ENCODE results near the gene NCK1.
"Not testable (repeated sequence)": the region's sequence is repeated elsewhere in the genome, so short reads cannot be mapped to it uniquely, and the experiment has no call there.

Gene NCK1

GRCh38 chr3:136982033-136982432, 120.0 kb downstream of the NCK1 start:
- H3K27ac ChIP-seq: no peak overlapping the region
- H3K36me3 ChIP-seq (ENCODE audit: insufficient read depth, low read length): no peaks in the 10 kb centered on the region
- H3K4me3 ChIP-seq: no peak overlapping the region
- TF ChIP-seq EZH2 (IDR thresholded peaks at IDR 0.05) (no peak), FOXP2 (optimal IDR thresholded peaks at IDR 0.05; ENCODE audit: control extremely low read depth, extremely low read length, insufficient read depth) (no peak), POLR2AphosphoS5 (IDR thresholded peaks at IDR 0.05; ENCODE audit: borderline replicate concordance, low read depth, low read length) (no peak)
- no peak overlapping the region for H3K9ac ChIP-seq (ENCODE audit: insufficient read length)
- no peak for DNase-seq (ENCODE audit: low read depth, low spot score)
- H3K9me3 ChIP-seq (ENCODE audit: low read depth, low read length): no peaks in the 10 kb centered on the region

GRCh38 chr3:136982520-136983138, 120.6 kb downstream of the NCK1 start:
- H3K9me3 ChIP-seq (ENCODE audit: low read depth, low read length): no peaks in the 10 kb centered on the region
- TF ChIP-seq POLR2AphosphoS5 (IDR thresholded peaks at IDR 0.05; ENCODE audit: borderline replicate concordance, low read depth, low read length) (no peak), FOXP2 (optimal IDR thresholded peaks at IDR 0.05; ENCODE audit: control extremely low read depth, extremely low read length, insufficient read depth) (no peak), EZH2 (IDR thresholded peaks at IDR 0.05) (no peak)
- no peak overlapping the region for H3K9ac ChIP-seq (ENCODE audit: insufficient read length)
- no peaks in the 10 kb centered on the region for H3K36me3 ChIP-seq (ENCODE audit: insufficient read depth, low read length)
- no peak for DNase-seq (ENCODE audit: low read depth, low spot score)
- no peak overlapping the region for H3K4me3 ChIP-seq
- H3K27ac ChIP-seq: no peak overlapping the region

- DNase-seq (ENCODE audit: low read depth, low spot score): no peak
- Histone ChIP-seq H3K27ac (no peak overlapping the region), H3K4me3 (no peak overlapping the region)
These were observed 122.8 kb downstream of the NCK1 start for GRCh38 chr3:136984837-136985236.

GRCh38 chr3:136987398-136987980, 125.5 kb downstream of the NCK1 start:
- H3K9ac ChIP-seq (ENCODE audit: insufficient read length); H3K36me3 ChIP-seq (ENCODE audit: insufficient read depth, low read length); DNase-seq (ENCODE audit: low read depth, low spot score); H3K4me3 ChIP-seq; H3K27ac ChIP-seq; H3K9me3 ChIP-seq (ENCODE audit: low read depth, low read length): not testable (repeated sequence)

More at GRCh38 chr3:136984837-136985236, 122.8 kb downstream of the NCK1 start:
- no peaks in the 10 kb centered on the region for H3K36me3 ChIP-seq (ENCODE audit: insufficient read depth, low read length)
- TF ChIP-seq POLR2AphosphoS5 (IDR thresholded peaks at IDR 0.05; ENCODE audit: borderline replicate concordance, low read depth, low read length) (no peak), EZH2 (IDR thresholded peaks at IDR 0.05) (no peak), FOXP2 (optimal IDR thresholded peaks at IDR 0.05; ENCODE audit: control extremely low read depth, extremely low read length, insufficient read depth) (no peak)
- no peak overlapping the region for H3K9ac ChIP-seq (ENCODE audit: insufficient read length)
- no peaks in the 10 kb centered on the region for H3K9me3 ChIP-seq (ENCODE audit: low read depth, low read length)

GRCh38 chr3:136988651-136989050, 126.6 kb downstream of the NCK1 start:
- Histone ChIP-seq H3K36me3 (ENCODE audit: insufficient read depth, low read length) (no peaks in the 10 kb centered on the region), H3K27ac (no peak overlapping the region), H3K9ac (ENCODE audit: insufficient read length) (no peak overlapping the region), H3K4me3 (no peak overlapping the region), H3K9me3 (ENCODE audit: low read depth, low read length) (no peaks in the 10 kb centered on the region)
- no peak for DNase-seq (ENCODE audit: low read depth, low spot score)
- no peak for TF ChIP-seq EZH2 (IDR thresholded peaks at IDR 0.05)
- no peak for TF ChIP-seq POLR2AphosphoS5 (IDR thresholded peaks at IDR 0.05; ENCODE audit: borderline replicate concordance, low read depth, low read length)
- no peak for TF ChIP-seq FOXP2 (optimal IDR thresholded peaks at IDR 0.05; ENCODE audit: control extremely low read depth, extremely low read length, insufficient read depth)

- no peak for DNase-seq (ENCODE audit: low read depth, low spot score)
- Histone ChIP-seq H3K27ac (no peak overlapping the region), H3K9me3 (ENCODE audit: low read depth, low read length) (no peaks in the 10 kb centered on the region), H3K9ac (ENCODE audit: insufficient read length) (no peak overlapping the region), H3K36me3 (ENCODE audit: insufficient read depth, low read length) (no peaks in the 10 kb centered on the region), H3K4me3 (no peak overlapping the region)
- TF ChIP-seq EZH2 (IDR thresholded peaks at IDR 0.05) (no peak), FOXP2 (optimal IDR thresholded peaks at IDR 0.05; ENCODE audit: control extremely low read depth, extremely low read length, insufficient read depth) (no peak), POLR2AphosphoS5 (IDR thresholded peaks at IDR 0.05; ENCODE audit: borderline replicate concordance, low read depth, low read length) (no peak)
These were observed 127.9 kb downstream of the NCK1 start for GRCh38 chr3:136989781-136990524.

GRCh38 chr3:136990826-136991225, 128.8 kb downstream of the NCK1 start:
- no peak overlapping the region for H3K27ac ChIP-seq
- DNase-seq (ENCODE audit: low read depth, low spot score): no peak
- H3K9ac ChIP-seq (ENCODE audit: insufficient read length): no peak overlapping the region
- no peaks in the 10 kb centered on the region for H3K9me3 ChIP-seq (ENCODE audit: low read depth, low read length)
- no peaks in the 10 kb centered on the region for H3K36me3 ChIP-seq (ENCODE audit: insufficient read depth, low read length)
- TF ChIP-seq EZH2 (IDR thresholded peaks at IDR 0.05): no peak
- no peak for TF ChIP-seq POLR2AphosphoS5 (IDR thresholded peaks at IDR 0.05; ENCODE audit: borderline replicate concordance, low read depth, low read length)
- TF ChIP-seq FOXP2 (optimal IDR thresholded peaks at IDR 0.05; ENCODE audit: control extremely low read depth, extremely low read length, insufficient read depth): no peak
- H3K4me3 ChIP-seq: no peak overlapping the region

GRCh38 chr3:136992115-136992514, 130.1 kb downstream of the NCK1 start:
- no peak for DNase-seq (ENCODE audit: low read depth, low spot score)
- Histone ChIP-seq H3K9ac (ENCODE audit: insufficient read length) (no peak overlapping the region), H3K9me3 (ENCODE audit: low read depth, low read length) (no peaks in the 10 kb centered on the region), H3K27ac (no peak overlapping the region), H3K36me3 (ENCODE audit: insufficient read depth, low read length) (no peaks in the 10 kb centered on the region), H3K4me3 (no peak overlapping the region)
- TF ChIP-seq EZH2 (IDR thresholded peaks at IDR 0.05): no peak
- no peak for TF ChIP-seq FOXP2 (optimal IDR thresholded peaks at IDR 0.05; ENCODE audit: control extremely low read depth, extremely low read length, insufficient read depth)
- no peak for TF ChIP-seq POLR2AphosphoS5 (IDR thresholded peaks at IDR 0.05; ENCODE audit: borderline replicate concordance, low read depth, low read length)

All from SK-N-MC (cell line).